Fibroblast of skin of abdomen (primary cell): ENCODE results near the gene PPP1R14B.

ENCODE experiments used
- DNase-seq: peaks from one replicate; pipeline ENCODE4 v3.0.0-alpha.2; 2013

Gene PPP1R14B

DNA sequence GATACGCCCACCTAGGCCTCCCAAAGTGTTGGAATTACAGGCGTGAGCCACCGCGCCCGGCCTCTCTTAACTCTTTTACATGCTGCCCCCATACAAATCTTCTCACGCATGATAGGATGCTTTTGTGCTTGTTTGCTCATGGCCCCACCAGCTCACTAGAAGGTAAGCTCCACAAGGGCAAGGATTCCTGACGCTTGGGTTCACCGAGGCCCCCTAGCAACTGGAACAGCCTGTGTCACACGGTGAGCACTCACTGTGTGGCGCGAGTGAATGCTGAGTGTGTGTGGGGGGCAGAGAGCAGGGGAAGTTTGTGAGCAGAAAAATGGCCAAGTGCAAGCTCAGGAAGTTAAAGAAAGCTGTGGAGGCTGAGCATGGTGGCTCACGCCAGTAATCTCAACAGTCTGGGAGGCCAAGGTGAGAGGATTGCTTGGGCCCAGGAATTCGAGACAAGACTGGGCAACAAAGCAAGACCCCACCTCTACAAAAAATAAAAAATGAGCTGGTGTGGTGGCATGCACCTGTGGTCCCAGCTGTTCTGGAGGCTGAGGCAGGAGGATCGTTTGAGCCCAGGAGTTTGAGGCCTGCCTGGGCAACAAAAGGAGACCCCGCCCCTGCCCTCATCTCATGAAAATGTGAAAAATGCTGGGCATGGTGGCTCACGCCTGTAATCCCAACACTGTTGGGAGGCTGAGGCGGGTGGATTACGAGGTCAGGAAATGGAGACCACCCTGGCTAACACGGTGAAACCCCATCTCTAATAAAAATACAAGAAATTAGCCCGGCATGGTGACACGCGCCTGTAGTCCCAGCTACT is 35.4 kb upstream of the PPP1R14B start:
- DNase-seq = no peak

DNA sequence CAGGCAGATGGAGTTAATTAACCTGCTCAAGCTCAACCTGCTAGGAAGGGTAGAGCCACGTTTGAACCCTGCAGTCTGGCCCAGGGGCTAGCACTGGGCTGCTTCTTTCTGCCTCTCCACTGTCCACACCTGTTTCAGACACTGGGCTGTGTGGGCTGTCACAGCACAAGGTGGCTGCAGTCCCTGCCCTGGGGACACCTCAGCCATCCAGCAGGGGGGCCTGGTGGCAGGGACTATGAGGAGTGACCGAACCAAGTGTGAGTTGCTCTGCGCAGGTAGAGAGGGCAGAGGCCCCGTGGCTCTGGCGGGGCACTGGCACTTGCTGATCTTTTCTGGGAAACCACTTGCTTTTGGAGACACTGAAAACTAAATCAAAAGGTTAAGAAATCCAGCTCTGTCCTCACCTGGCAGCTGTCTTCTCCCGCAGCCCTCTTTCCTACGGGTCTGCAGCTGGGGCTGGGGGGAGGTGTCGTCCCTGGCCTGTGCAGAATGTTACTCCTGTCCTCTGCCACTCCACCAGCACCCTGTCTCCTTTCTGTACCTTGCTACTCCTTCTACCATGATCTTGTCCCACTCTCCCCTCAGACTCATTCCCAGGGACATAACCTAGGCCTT is 31.9 kb upstream of the PPP1R14B start:
- no peak for DNase-seq

GRCh38 chr11:64276653-64277431 is 30.1 kb upstream of the PPP1R14B start:
- no peak for DNase-seq

DNA sequence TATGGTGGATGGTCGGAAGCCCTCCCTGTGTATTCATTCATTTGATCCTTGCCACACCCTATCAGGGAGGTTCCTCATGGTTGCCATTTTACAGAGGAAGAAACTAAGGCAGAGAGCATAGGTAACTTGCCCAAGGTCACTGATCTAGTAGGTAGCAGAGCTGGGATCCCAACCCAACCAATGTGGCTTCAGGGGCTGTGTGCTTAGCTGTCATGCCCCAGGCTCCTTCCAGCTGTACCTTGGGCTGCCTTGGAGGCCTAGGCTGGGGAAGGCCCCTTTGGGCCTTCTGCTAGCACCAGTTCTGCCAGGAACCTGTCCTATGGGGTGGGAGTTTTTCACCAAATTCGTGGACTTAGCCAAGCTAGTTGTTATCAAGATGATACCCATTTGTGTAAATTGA is 29.1 kb upstream of the PPP1R14B start:
- DNase-seq = no peak

DNA sequence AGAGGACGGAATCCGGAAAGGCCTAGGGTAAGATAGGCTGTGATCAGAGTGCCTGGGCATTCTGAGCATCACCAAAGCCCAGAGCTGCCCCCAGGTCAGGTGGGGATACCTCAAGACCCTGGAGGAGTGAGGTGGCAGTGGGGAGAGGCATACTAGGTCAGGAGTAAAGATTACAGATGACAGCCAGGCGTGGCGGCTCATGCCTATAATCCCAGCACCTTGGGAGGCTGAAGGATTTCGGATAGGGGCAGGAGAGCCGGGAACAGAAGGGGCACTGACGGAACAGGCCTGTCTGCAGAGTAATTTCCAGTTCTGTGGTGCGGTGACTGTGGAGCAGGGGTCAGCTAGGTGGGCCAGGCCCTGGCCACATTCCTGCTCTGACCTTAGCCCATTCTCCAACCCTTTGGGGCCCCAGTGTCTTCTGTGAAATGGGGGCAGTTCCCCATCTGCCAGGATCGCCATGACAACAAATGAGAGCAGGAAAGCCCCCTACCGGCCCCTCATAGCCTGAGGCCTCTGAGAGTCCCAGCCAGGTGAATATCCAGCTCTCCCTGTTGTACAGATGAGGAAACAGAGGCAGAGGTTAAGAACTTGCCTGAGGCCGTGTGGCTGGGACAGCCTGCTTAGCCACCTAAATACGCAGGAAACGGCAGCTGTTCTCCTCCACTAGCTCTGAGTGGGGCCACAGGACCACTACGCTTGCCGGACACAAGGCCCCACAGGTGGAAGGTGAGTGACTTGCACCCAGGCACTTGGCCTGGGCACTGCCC is 28.5 kb upstream of the PPP1R14B start:
- DNase-seq = no peak

DNA sequence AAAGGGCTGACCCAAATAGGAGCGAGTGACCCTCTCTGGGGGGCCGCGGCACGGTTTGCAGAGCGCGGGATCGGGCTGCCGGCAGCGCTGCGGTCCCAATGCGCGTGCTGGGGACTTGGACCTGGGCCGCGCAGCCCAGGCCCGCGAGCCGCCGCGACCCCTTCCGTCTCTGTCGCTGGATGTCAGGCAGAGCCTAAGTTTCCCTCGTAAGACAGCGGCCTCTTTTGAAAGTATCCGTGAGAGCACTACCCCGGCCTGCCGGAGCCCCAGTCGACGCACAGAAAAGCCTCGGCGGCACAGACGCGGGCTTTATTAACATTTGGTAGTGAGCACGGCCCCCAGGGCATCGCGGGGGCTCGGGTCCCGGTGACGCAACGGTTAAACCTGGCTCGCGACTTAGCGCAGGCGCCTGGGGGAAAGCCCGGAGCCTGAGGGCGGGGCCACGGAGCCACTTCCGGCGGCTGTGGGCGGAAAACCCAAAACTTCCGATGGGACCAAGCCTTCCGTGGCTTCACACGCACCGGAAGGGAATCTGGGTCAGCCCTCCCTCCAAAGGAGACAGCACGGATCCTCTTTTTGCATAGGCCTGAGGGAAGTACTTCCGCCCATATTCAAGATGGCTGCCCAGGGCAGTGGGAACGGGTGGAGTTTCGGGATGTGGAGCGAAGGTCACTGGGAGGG is 22.9 kb upstream of the PPP1R14B start:
- DNase-seq = peak; percentile 100

- peak; percentile 16 for DNase-seq
Observed at GRCh38 chr11:64268893-64269539, 22.3 kb upstream of the PPP1R14B start.

DNA sequence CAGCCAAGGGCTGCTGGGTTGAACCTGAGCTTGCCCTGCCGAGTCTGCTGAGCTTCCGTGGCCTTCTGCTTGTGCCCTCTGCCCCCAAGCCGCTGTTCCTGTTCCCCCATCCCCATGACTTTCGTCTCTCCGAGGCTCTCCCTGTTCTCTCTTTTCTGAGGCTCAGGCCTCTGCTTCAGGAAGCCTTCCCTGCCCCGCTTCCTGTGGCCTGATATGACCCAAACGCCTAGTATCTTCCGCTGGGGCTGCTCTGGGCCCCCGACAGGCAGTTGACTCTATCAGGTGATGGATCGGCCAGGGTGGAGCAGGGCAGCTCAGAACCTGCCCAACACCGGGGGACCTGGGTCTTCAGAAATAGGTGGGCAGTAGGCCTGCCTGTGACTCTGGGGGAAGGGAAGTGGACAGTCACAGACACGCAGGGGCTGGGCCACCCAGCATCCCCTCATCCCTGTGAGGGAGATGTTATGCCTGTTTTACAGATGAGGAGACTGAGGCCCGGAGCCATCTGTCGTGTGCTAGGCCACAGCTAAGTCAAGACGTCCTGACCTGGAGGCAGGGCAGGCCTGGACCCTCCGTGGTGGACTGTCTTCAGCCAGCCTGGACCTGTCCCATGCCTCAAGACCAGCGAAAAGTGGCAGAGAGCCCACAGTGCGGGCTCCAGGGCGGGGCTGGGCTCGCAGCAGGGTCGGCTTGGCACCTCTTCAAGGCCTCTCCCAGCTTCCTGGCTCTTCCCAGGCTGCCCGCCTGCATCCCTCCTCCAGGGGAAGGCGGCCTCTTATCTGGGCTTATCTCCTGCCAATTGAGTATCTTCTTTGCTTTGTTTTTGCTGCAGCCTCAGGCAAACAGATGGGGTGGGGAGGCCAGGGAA is 21.5 kb upstream of the PPP1R14B start:
- DNase-seq = peak; percentile 24

DNA sequence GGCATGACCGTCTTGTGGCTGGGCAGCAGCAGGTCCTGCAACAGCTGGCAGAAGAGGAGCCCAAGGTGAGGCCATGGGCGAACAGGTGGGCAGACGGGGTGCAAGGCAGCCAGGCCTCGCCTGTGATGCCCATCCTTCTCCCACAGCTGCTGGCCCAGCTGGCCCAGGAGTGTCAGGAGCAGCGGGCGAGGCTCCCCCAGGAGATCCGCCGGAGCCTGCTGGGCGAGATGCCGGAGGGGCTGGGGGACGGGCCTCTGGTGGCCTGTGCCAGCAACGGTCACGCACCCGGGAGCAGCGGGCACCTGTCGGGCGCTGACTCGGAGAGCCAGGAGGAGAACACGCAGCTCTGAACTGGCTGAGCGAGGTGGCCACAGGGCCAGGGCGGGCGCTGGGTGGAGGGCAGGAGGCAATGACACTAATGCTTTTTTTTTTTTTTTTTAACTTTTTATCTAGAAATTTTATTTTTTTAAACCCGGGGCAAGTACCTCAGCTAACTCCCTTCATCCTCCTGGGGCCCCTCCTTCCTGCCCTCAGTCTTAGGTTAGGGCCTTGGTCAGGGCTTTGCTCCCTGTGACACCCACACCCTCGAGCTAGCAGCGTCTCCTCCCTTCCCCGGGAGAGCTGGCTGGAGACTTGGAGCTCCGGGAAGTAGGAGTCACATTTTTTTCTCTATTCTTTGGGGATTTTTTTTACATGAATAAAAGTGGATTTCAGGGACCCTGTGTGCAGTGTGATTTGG is 20.6 kb upstream of the PPP1R14B start:
- DNase-seq = no peak

DNA sequence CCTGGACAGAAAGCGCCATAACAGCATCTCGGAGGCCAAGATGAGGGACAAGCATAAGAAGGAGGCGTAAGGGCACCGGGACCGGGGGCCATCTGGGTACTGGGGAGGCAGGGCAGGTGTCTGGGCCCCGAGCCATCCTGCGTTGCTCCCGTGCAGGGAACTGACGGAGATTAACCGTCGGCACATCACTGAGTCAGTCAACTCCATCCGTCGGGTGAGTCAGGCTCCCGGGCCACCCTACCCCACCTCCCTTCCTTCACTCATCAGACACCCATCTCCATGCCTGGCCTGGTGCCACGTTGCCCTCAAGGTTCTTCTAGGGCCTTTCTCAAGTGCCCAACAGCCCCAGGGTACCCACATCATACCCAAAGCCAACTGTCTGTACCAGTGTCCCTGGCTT is 19.6 kb upstream of the PPP1R14B start:
- DNase-seq = no peak

- no peak for DNase-seq
Observed at GRCh38 chr11:64265176-64266160, 18.7 kb upstream of the PPP1R14B start.

DNA sequence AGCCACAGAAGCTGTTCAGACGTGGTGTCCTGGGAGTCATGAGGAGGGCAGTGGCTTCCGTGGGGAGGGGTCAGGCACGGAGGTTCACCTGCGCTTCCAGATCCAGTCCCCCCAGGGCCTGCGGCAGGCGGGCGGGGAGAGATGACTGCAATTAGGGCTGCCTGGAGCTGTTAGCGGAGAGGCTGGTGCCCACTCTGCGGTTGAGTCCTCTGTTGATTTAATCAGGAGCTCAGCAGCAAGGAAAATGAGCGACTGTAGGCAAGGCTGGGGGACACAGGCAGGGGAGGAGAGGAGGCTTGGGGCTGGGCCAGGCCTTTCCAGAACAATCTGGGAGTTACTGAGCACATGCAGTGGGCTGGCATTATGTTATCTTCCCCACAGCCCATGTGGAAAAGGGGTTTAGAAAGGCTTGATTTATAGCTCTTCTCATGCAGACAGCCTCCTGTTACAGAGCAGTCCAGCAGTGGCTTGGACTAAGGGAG is 17.7 kb upstream of the PPP1R14B start:
- DNase-seq = no peak

- no peak for DNase-seq
Observed at GRCh38 chr11:64263947-64264317, 17.2 kb upstream of the PPP1R14B start.

- DNase-seq = peak; percentile 20
Observed at GRCh38 chr11:64263021-64263946, 16.5 kb upstream of the PPP1R14B start.

DNA sequence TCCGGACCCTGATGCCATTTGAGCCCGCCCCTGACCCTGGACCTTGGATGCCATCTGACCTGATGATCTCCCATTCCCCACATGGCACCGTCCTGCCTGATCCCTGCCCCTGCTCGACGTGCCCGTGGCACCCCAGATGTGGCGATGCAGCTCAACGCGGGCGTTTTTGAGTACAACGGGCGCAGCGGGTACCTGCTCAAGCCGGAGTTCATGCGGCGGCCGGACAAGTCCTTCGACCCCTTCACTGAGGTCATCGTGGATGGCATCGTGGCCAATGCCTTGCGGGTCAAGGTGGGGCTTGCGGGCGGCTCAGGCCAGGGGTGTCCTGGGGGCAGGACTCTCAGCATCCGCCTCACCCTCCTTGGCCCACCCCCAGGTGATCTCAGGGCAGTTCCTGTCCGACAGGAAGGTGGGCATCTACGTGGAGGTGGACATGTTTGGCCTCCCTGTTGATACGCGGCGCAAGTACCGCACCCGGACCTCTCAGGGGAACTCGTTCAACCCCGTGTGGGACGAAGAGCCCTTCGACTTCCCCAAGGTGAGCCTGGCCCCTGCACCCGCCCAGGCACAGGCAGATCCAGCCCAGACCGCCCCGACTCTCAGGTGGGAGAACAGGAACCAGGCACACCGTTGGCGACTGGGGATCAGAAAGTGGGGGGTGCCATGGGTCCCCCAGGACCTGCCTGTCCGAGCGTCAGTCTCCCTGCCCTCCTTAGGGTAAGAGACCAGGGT is 15.7 kb upstream of the PPP1R14B start:
- DNase-seq = no peak

- no peak for DNase-seq
Observed at GRCh38 chr11:64261556-64262080, 14.9 kb upstream of the PPP1R14B start.
